Right lung (tissue), 5 donors: ENCODE data around the gene TBC1D10B. TPM values are rescaled to one million over a fixed set of nuclear protein-coding genes. Genes with fewer than 3 reads are reported as not detected.

Experiments used
- DNase-seq, 2 donors: peaks; one replicate each; pipeline ENCODE4 v3.0.0-alpha.2; 2013
- polyA plus RNA-seq, 5 donors: library from polyadenylated mRNA; unstranded; fragments of 120-200 nt; gene quantifications; one replicate each; pipeline versions ENCODE4 v1.2.1 to v1.2.3, GENCODE V29; 2013; ENCODE audit warnings: inconsistent platforms in 1 of 5, low replicate concordance in 1 of 5; ENCODE audit not compliant: insufficient read length in 5 of 5, insufficient read depth in 1 of 5

The TBC1D10B gene
- polyA plus RNA-seq, 5 donors, result 23.9 to 43.1 (median 32.6) TPM

DNA sequence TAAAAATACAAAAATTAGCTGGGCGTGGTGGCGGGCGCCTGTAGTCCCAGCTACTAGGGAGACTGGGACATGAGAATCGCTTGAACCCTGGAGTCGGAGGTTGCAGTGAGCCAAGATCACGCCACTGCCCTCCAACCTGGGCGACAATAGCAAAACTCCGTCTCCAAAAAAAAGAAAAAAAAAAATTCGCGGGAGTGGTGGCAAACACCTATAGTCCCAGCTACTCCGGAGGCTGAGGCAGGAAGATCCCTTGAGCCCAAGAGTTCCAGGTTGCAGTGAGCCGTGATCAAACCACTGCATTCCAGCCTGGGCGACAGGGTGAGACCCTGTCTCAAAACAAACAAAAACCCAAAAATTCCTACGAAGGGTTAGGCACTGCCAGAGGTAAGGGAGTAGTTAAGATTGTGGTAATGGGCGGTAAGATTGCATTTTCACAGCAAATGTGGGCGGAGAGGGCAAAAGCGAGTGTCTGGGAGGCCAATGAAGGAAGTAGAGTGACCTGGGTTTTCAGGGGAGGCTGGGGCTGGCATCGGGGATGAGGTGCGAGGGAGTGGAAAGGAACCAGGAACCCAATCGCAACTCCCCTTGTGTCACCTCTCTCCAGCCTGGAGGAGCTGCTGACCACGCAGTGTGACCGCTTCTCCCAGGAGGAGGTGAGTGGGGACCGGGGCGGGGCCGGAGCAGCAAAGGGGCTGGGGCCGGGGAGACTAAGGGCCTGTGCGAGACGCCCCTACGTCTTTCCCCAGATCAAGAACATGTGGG is 6.9 kb upstream of the TBC1D10B start:
- DNase-seq, result no peak

DNA sequence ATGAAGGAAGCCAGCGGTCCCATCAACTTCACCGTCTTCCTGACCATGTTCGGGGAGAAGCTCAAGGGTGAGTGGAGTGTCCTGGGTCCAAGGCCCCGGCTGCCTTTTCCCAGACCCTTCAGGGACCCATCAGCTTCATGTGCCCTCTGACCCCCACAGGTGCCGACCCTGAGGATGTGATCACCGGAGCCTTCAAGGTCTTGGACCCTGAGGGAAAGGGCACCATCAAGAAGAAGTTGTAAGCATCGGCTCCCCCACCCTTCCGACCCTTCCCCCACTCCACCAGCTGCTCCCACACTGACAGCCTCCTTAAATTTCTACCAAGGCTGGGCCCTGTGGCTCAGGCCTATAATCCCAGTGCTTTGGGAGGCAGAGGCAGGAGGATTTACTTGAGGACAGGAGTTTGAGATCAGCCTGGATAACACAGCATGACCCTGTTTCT is 6.2 kb upstream of the TBC1D10B start:
- no peak for DNase-seq

DNA sequence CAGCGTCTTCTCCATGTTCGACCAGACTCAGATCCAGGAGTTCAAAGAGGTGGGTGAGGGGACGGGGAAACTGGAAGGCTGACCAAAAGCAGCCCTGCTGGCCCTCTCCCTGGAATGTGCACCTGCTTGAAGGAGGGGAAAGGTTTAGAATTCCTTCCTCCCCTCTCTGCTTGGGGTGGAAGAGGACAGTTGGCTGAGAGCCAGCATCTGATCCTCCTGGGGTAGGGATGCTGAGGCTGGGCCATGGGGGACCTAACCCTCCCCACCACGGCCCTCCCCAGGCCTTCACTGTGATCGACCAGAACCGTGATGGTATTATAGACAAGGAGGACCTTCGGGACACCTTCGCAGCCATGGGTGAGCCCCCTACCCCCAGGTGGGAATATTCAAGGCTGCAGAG is 5.6 kb upstream of the TBC1D10B start:
- no peak for DNase-seq

DNA sequence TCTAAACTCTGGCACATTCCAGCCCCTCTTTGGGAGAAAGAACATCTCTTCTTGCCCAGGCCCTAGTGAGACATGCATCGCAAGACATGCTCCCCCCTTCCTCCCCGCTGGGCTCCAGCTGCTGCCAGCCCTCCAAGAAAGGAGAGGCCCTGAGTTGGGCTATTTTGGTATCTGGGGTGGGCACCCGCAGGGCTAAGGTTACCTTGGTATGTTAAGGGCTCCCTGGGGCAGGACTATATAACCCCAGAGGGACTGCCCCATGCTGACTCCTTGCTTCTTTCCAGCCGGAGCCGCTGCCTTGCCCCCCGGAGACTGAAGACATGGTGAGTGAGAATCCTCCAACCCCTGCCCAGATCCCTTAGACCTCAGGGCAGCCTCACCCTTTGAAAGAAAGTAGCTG is 4.2 kb upstream of the TBC1D10B start, which contains the start of gene MYL11:
Gene MYL11, plus strand, starts transcription at position 265 of the 400 bp plus-strand sequence. Its CDS starts 56 bp downstream, at position 321.
- DNase-seq, result no peak

DNA sequence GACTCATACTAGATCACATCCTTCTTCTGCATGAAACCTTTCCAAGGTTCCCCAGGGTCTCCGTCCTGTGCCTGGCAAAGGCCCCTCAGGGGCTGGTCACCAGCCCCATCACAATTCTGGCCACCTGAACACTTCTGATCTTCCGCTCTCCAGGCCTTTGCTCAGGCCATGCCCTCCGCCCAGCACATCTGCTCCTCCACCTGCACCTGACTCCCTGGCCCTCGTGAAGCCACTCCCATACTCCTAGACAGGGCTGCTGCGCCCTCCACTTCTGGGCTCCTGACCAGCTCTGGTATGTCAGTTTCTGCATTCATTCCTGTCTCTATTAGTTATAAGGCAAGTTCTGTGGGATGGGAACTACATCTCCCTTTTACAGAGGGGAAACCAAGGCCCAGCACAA is 2.4 kb upstream of the TBC1D10B start:
- no peak for DNase-seq

DNA sequence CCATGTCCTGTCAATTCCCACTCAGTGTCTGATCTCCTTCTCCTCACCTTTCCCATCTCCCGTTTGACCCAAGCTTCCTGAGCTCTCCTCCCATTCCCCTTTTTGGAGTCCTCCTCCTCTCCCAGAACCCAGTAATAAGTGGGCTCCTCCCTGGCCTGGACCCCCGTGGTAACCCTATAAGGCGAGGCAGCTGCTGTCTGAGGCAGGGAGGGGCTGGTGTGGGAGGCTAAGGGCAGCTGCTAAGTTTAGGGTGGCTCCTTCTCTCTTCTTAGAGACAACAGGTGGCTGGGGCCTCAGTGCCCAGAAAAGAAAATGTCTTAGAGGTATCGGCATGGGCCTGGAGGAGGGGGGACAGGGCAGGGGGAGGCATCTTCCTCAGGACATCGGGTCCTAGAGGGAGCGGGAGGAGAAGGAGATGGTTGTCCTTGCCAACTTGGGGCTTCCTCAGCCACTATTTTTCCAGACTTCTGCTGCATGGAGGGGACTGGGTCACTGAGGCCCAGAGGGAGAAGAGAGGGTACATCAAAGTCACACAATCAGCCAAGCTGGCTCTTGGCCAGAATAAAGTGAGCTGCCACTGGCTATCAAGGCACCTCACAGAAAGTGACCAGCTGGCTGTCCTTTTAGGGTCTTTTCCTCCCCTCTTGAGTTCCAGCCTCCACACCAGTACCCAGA is 1.9 kb upstream of the TBC1D10B start:
- DNase-seq, result no peak

DNA sequence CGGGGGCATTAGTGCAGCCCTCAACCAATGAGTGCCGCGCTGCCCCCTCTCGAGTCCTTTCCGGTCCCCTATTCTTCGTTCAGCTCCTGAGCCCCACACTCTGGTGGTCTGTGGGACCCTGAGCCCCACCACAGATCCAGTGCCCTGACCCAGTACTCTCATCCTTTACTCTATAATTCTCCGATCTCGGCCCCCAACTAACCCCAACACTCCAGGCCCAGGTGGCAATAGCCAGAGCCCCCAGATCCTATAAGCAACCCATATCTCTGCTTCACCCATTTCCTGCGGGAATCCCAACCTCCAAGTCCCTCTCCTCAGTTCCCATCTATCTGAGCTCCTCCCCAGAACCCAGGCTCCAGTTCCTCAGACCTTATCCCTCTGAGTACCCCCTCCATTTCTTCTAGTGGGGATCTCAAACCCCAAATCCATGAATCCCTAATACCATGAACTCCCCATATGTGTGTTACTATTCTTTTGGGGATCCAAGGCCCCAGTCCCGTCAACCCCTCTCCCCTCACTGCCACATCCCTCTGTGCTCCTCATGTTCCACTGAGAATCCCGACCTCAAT is 1.0 kb upstream of the TBC1D10B start:
- DNase-seq, result no peak

DNA sequence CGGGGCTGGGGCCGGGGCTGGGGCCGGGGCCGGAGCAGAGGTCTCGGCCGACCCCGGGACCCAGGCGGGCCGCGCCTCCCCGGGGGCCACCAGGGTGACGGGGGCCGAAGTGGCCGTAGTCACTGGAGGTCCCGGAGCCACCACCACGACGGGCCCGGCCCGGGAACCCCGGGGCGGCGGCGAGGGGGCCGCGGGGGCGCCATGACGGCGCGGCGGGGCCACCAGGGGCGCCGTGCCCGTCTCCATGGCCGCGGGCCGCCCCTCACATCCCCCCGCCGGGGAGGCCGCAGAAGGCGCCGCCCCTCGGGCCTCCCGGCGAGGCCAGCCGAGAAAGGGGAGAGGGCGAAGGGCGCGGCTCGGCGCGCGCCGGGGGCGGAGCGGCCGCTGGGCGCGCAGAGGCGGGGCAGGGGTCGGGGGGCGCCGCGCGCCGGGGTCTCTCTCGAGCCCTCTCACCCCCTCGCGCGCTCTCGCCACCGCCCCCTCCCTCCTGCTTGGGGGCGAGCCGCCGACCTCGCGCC is 297 bp downstream of the TBC1D10B start:
- DNase-seq, result no peak

DNA sequence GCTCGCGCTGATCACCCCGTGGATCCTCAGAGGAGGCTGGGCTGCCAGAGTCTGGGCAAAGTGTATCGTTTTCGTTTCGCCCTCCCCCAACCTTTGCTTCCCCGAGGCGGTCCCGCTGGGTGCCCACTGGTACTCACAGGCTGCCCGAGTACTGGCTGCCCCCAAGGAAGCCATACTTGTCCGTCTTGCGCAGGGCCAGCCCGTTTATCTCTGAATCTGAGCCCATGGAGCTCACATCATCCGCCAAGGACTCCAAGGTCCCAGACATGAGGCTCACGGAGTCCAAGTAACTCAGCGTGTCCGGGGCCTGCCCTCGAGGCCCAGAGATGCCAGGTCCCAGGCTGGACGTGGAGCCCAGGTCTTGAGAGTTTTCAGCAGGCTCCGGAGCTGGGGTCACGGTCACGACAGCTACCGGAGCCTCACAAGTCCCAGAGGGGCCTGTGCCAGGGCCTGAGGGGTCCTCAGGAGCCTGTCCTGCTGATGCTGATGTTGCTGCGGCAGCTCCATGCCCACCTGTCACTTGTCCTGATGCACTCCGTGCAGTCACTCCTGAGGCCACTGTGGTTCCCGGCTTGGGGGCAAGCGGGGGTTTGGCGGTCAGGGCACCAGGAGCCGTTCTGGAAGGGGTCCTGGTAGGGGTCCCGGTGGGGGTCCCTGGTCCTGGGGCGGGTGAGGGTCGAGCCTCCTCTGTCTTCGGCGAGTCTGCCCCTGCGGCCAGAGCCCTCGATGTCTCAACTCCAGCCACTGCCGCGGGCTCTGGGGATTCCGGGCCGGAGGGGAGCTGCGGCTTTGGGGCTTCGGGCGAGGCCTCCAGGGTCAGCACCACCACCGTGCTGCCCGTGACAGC is 980 bp downstream of the TBC1D10B start:
- DNase-seq, result no peak

DNA sequence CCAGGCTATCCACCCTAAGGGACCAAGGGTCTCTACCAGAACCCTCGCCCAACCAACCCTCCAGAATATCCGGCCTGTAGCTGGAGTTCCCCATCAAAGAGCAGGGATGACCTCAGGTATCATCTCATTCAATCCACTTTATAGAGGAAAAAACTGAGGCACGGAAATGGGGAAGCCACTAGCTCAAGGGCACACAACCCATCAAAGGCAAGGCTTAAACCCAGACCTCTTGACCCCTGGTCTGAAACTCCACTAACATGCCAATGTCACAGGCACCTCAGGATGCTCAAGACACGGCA is 1.6 kb downstream of the TBC1D10B start:
- no peak for DNase-seq

DNA sequence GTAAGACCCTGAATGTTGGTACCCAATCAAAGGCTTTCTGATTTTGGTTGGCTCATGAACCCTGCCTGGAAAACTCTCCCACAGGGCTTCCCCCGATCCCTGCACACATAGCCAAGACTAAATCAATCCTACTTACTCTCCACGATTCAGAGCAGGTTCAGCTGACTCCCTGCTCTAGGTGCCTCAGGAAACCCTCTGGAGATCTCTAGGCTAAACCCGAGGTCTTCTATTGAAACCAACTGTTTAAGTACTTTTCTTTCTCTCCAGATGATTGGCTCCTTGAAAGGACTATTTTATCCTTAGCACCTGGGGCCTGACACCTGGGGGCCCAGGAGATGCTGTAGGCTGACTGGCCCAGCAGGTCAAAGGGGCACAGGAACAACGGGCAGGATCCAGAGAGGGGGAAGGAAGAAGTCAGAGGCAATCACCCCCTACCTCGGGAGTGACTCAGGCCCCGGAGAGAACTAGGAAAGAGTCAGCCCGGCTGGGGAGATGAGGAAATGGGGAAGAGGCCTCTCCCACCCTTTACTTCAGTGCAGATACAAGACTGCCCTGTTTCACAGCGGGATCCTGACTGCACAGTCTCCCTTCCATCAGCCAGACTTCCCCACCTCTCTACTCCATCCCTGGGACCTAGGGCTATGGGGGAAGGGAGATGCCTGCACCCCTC is 2.0 kb downstream of the TBC1D10B start:
- no peak for DNase-seq

DNA sequence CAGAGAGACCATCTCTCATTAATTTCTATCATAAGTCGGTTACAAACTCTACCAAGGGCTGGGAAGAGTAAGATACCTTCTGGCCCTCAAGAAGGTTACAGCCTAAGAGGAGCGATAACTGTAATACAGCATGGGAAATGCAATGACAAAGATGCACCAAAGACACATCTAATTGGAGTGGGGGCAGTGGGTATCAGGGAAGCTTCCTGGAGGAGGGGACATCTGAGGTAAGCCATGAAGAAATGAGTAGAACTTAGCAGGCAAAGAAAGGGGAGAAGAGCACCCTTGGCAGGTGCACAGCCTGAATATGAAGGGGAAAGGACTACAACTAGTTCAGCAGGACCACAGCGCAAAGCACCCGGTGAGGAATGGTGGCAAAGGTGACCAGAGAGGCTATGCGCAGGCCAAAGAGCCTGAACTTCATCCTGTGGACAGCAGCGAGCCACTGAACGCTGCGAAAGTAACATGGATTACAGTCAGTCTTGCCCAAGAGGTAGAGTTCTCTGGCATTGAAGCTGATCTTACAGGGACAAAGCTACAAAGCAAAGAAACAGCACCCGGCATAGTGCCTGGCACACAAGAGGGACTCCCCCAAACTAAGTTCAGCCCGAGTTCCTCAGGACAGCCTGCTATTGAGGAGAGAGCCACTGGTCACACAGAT is 2.8 kb downstream of the TBC1D10B start:
- DNase-seq, result no peak

DNA sequence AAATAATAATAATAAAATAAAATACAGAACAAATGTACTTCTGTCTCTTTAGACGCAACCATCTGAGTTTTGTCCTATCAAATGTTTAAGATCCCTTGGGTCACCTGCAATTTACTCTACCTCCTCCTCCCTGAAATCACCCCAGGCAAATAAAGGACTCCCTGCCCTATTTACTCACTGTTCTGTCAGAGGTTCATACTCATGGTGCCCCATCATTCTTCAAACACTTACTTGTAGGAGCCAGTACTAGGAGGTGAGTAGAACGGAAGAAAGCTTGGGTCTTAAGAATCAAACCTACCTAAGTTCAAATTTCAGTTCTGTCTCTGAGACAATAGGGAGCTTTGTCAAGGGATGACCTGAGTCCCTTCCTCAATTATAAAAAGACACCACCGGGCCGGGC is 3.8 kb downstream of the TBC1D10B start:
- no peak for DNase-seq

DNA sequence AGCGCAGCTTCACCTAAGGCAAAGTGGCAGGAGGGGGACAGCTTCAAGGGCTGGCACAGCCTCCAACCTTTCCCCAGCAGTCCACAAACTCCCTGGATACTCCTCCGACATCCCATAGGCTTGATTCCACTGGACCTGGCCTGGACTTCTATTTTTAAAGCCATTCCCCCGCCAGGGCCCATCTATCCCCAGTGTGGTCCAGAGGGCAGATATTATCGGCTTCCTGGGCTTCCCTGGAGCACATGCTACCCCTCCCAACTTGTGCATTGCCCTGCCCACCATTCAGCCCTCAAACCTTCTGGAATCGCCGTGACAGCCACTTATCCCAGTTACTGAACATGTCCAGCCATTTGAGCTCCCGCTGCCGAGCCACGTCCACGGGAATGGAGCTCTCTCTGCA is 5.1 kb downstream of the TBC1D10B start:
- DNase-seq, result no peak

DNA sequence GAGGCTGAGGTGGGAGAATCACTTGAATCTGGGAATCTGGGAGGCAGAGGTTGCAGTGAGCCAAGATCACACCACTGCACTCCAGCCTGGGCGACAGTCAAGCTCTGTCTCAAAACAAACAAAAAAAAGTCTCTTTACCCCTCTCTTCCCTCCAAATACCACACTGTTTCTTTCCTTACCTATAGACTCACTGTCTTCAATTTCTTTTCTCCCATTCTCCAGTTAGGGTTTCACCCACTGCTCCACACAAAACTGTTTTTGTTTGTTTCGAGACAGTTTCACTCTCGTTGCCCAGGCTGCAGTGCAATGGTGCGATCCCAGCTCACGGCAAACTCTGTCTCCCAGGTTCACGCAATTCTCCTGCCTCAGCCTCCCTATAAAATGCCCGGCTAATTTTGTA is 9.1 kb downstream of the TBC1D10B start:
- DNase-seq, result no peak

DNA sequence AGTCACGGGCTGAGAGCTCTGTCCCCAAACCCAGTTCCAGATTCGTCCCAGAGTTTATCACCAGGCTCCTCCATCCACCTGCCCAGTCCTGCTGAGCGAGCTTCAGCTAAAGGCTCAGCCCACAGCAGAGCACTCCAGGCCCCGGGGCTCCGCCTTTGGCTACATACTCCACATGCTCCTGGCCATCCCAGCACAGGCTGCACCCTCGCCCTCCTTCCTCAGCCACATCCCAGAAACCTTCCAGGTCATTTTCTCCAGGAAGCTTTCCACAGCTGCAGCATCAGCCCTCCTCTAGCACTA is 10.5 kb downstream of the TBC1D10B start:
- DNase-seq, result no peak

DNA sequence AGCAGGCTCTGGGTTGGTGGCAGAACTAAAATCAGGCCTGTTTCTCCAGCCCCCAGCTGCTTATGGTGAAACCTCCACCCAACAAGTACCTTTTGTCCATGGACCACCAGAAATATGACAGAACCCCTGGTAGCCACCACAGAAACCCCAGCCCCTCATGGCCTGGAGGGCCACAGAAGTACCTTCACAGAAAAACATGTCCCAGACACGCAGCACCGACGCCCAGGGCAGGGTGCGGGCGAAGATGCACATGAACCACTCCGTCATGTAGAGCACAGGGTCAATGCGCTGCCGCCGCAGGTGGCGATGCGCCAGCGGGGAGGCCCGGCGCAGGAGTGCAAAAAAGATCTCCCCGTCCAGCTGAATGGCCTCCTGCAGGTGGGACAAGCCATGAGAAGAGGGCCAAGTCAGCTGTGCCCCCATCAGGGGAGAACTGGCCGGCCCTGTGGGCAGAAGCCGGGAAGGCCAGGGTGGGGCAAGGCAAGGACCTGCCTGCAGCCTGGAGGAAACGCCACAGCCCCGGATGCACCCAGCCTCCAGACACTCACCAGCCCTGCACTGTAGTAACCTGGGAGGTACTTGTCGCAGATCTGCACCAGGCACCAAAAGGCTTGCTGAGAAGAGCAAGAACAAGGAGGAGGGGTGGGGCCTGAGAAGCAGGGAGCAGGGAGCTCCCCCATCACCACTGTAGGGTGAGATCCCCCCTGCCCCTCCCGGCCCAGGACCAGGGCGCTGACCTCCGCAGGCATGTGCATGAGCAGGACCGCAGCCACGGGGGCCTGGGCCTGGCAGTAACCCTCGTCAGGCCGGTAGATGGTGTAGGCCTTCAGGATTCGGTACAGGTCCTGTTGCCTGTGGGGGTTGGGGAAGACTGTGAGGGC is 11.1 kb downstream of the TBC1D10B start:
- no peak for DNase-seq

DNA sequence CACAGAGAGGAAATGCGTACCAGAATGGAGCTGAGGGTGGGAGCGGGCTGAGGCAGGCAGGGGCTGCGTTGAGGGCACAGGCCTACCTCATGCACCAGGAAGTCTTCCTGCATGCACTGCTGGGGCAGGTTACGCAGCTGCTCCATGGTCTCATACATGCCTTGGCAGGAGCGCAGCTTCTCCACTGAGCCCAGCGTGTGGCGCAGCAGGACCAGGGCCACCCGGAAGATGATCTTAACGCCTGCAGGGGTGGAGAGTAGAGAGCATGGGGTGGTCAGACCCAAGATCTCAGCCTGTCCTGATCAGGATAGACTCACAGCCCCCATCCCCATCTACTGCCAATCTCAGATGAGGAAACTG is 11.7 kb downstream of the TBC1D10B start:
- DNase-seq, result no peak

DNA sequence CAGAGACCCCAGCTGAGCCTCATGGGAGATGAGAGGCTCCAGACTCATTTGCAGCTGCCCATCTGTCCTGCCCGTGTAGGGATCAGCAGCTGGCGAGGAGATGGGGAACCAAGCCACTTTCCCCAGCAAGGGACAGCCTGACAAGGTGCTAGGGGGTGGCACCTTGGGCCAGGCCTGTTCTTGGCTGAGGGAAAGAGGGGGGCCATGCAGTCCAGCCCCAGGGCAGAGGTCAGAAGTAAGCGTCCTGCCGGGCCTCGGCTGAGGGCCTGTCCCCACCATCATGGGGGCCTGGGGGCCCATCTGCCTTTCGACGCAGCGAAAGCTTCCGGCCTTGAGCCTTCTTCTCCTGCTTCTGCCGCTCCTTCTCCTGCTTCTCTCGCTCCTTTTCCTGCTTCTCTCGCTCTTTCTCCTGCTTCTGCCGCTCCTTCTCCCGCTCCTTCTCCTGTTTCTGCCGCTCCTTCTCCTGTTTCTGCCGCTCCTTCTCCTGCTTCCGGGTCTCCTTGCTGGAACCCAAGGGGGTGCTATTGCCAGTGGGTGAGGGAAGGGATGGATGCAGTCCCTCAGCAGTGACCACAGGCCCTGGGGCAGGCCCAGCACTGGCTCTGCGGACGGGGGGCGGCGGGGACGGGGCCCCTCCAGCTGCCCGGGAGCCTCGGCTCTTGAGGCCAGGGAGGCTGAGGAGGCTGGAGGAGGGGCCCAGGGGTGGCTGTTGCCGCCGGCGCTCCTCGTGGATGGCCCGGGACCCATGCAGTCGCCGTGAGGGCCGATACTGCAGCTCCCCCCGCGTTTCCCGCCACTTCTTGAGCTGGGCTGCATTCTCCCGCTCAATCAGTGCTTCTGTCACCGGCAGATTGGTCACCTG is 12.3 kb downstream of the TBC1D10B start:
- no peak for DNase-seq
